Testis (tissue), 3 donors: ENCODE data around the gene PPY. TPM values are rescaled to one million over a fixed set of nuclear protein-coding genes. Genes with fewer than 3 reads are reported as not detected.

Experiments
- DNase-seq: peaks from one replicate; pipeline ENCODE4 v3.0.0-alpha.2; 2019
- H3K27ac ChIP-seq, 2 donors: fragments of 200-600 bp; sonication (generic); one replicate each; pipeline ENCODE4 v1.5.1; 2019
- H3K27me3 ChIP-seq: fragments of 200-600 bp; sonication (generic); one replicate; pipeline ENCODE4 v1.5.1; 2019
- H3K36me3 ChIP-seq: fragments of 200-600 bp; sonication (generic); one replicate; pipeline ENCODE4 v1.5.1; 2017; ENCODE audit warnings: low read depth; ENCODE audit errors: missing control alignments
- H3K4me1 ChIP-seq: fragments of 200-600 bp; sonication (generic); one replicate; pipeline ENCODE4 v1.5.1; 2019
- H3K4me3 ChIP-seq, 2 donors: fragments of 200-600 bp; sonication (generic); one replicate each; pipeline ENCODE4 v1.5.1; 2017 to 2019
- H3K9me3 ChIP-seq: fragments of 200-600 bp; sonication (generic); one replicate; pipeline ENCODE4 v1.5.1; 2017
- CTCF ChIP-seq, 3 experiments: fragments of 450-650 bp in 2 of 3; fragments of 200-600 bp in 1 of 3; sonication (generic) in 1 of 3; IDR thresholded peaks; one replicate each; pipeline ENCODE4 v1.5.1; 2016 to 2019; ENCODE audit warnings: antibody characterized with exemption in 3 of 3, mild to moderate bottlenecking in 2 of 3, moderate library complexity in 1 of 3
- POLR2A ChIP-seq: fragments of 450-650 bp; IDR thresholded peaks from one replicate; pipeline ENCODE4 v1.6.1; 2017; ENCODE audit warnings: antibody characterized with exemption, mild to moderate bottlenecking, moderate library complexity
- WGBS, 2 donors: methylation state at CpG; one replicate each; pipeline ENCODE4 v1.1.5; 2018; 5-methylcytosine and 5-hydroxymethylcytosine counted together
- intact Hi-C: fragments of 100-400 bp; cut with DNase I; formaldehyde crosslinking; loops from one replicate; pipeline ENCODE4 v1.15.1; 2023; ENCODE audit warnings: low total_unique reads
- polyA plus RNA-seq: library from polyadenylated mRNA; stranded (reverse); fragments of 350-450 nt; fragmentation: Illumina TruSeq; extraction: RNeasy Lipid Tissue Mini Kit (QIAGEN cat#74804); gene quantifications from one replicate; pipeline ENCODE4 v1.2.3, GENCODE V29; 2014; ENCODE audit warnings: low read depth, low replicate concordance; ENCODE audit not compliant: insufficient read depth
- total RNA-seq, 2 donors: library from RNA; depleted of rRNA; stranded (reverse); fragments of >200 nt; gene quantifications; one replicate each; pipeline ENCODE4 v1.2.3, GENCODE V29; 2016

PPY gene
- total and polyA plus RNA-seq, 3 donors from 2014 or later = 0.99 TPM; not detected in 2

GRCh38 chr17:43979011-43979410 is 36.7 kb upstream of the PPY start:
- H3K9me3 ChIP-seq = no peaks in the 10 kb centered on the region
- H3K4me1 ChIP-seq = no peaks in the 10 kb centered on the region
- no peak overlapping the region for H3K27ac ChIP-seq
- no peak for DNase-seq
- TF ChIP-seq POLR2A (no peak), CTCF (IDR thresholded peaks at IDR 0.05) (no peak)
- H3K36me3 ChIP-seq = no peaks in the 10 kb centered on the region
- H3K4me3 ChIP-seq = no peak overlapping the region
- intact Hi-C loops = no loop called here
- WGBS, 2 donors = 79 to 80% methylated on average over 7 of the region's 7 CpGs
- no peaks in the 10 kb centered on the region for H3K27me3 ChIP-seq

GRCh38 chr17:43978078-43978477 is 35.8 kb upstream of the PPY start:
- Histone ChIP-seq H3K27me3 (no peaks in the 10 kb centered on the region), H3K27ac (no peak overlapping the region), H3K36me3 (no peaks in the 10 kb centered on the region), H3K4me1 (no peaks in the 10 kb centered on the region), H3K9me3 (no peaks in the 10 kb centered on the region), H3K4me3 (no peak overlapping the region)
- intact Hi-C loops = no loop called here
- DNase-seq = no peak
- TF ChIP-seq CTCF (IDR thresholded peaks at IDR 0.05) (no peak), POLR2A (no peak)
- WGBS, 2 donors = 53 to 77% methylated on average over 2 of the region's 2 CpGs

DNA sequence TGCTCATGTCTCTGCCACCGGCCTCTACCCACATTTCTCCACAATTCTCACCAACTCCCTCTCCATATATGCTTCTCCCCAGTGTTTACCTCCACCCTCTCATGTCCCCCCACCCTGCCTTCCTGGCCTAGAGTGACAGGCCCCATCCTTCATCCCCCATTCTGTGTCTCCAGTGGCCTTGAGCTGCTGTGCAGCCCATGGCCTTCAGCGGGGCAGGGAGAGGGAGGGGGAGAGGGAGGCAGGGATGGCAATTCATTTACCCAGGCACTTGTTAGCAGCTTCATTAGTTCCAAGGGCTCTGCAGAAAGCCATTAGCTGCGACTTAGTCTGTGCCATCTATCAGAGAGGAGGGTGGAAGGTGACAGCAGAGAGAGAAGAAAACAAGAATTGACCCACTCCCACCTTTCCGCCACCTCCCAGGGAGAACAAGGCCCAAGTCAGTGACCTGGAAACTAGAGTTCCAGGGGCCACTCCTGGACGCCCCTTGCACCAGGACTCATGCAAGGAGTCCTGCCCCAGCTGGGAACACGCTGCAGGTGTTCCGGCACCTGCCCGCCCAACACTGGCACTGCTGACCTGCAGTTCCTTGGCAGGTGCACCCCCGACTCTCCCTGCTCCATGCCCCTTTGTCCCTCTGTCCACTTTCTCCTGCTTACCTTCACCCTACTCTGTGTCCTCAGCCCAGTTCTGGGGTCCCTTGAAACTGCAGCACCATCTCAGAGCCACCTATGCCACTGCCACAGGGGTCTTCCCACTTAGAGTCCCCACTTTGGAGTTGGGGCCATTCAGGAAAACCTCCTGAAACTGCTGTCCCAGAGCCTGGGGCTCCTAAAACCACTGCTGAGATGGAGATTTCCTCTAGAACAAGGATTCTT is 34.9 kb upstream of the PPY start:
- Histone ChIP-seq H3K36me3 (no peaks in the 10 kb centered on the region), H3K4me3 (no peak overlapping the region), H3K9me3 (no peaks in the 10 kb centered on the region), H3K4me1 (no peaks in the 10 kb centered on the region), H3K27ac (no peak overlapping the region), H3K27me3 (no peaks in the 10 kb centered on the region)
- no peak for DNase-seq
- TF ChIP-seq CTCF (IDR thresholded peaks at IDR 0.05) (no peak), POLR2A (no peak)
- WGBS, 2 donors = 67 to 79% methylated on average over 9 of the region's 9 CpGs
- intact Hi-C loops = no loop called here

DNA sequence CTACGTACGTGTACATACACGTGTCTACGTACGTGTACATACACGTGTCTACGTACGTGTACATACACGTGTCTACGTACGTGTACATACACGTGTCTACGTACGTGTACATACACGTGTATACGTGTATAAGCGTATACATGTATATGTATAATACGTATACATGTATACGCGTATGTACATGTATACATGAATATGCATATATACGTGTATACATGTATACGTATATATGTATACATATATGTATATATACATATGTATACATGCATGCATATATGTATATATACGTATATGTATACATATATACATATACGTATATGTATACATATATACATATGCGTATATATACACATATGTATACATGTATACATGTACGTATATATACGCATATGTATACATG is 33.6 kb upstream of the PPY start:
- H3K36me3 ChIP-seq = no peaks in the 10 kb centered on the region
- TF ChIP-seq POLR2A (no peak), CTCF (IDR thresholded peaks at IDR 0.05) (no peak)
- 79 to 80% methylated on average over 27 of the region's 27 CpGs for WGBS, 2 donors
- H3K4me3 ChIP-seq = no peak overlapping the region
- H3K4me1 ChIP-seq = no peaks in the 10 kb centered on the region
- intact Hi-C loops = no loop called here
- H3K27ac ChIP-seq = no peak overlapping the region
- no peak for DNase-seq
- H3K27me3 ChIP-seq = no peaks in the 10 kb centered on the region
- H3K9me3 ChIP-seq = no peaks in the 10 kb centered on the region
